Stimulated activated CD4-positive, alpha-beta T cell treated with anti-CD3 and anti-CD28 coated beads, Interleukin-4, amount 100 ng/mL, for 48 hours (primary cell): Measurements from ENCODE around the gene LAMC2.
"Not testable (repeated sequence)": the region's sequence is repeated elsewhere in the genome, so short reads cannot be mapped to it uniquely, and the experiment has no call there.

Experiments
- DNase-seq, 2 donors: peaks; one replicate each; pipeline ENCODE4 v3.0.0-alpha.2; 2020; ENCODE audit warnings: low read depth in 2 of 2

The LAMC2 gene

GRCh38 chr1:183185941-183186490, at the start of gene LAMC2:
Gene LAMC2 (plus strand): TSS chr1:183186264. CDS start chr1:183186353, 89 bp downstream.
- peak in 1 of 2 donors; percentile 15 for DNase-seq

- no peak for DNase-seq
These were observed 48.3 kb upstream of the LAMC2 start for GRCh38 chr1:183137782-183138181.

GRCh38 chr1:183138301-183138700, 47.8 kb upstream of the LAMC2 start:
- DNase-seq, result no peak

- DNase-seq, result no peak
These were observed 46.7 kb upstream of the LAMC2 start for GRCh38 chr1:183139281-183139942.

- DNase-seq, result no peak
These were observed 45.4 kb upstream of the LAMC2 start for GRCh38 chr1:183140633-183141032.

GRCh38 chr1:183142171-183142570, 43.9 kb upstream of the LAMC2 start:
- DNase-seq, result no peak

GRCh38 chr1:183143576-183144315, 42.3 kb upstream of the LAMC2 start:
- no peak for DNase-seq

- DNase-seq, result no peak
These were observed 41.3 kb upstream of the LAMC2 start for GRCh38 chr1:183144752-183145151.

GRCh38 chr1:183147735-183148134, 38.3 kb upstream of the LAMC2 start:
- DNase-seq, result no peak

- DNase-seq, result no peak
These were observed 37.5 kb upstream of the LAMC2 start for GRCh38 chr1:183148599-183148998.

- DNase-seq, result no peak
These were observed 36.8 kb upstream of the LAMC2 start for GRCh38 chr1:183149273-183149672.

- DNase-seq, result not testable (repeated sequence)
These were observed 36.0 kb upstream of the LAMC2 start for GRCh38 chr1:183150032-183150431.

- DNase-seq, result no peak
These were observed 35.6 kb upstream of the LAMC2 start for GRCh38 chr1:183150445-183150844.

- DNase-seq, result no peak
These were observed 33.9 kb upstream of the LAMC2 start for GRCh38 chr1:183152180-183152579.

- no peak for DNase-seq
These were observed 30.1 kb upstream of the LAMC2 start for GRCh38 chr1:183155939-183156338.

GRCh38 chr1:183159960-183160359, 26.1 kb upstream of the LAMC2 start:
- DNase-seq, result no peak

GRCh38 chr1:183161391-183161790, 24.7 kb upstream of the LAMC2 start:
- no peak for DNase-seq

GRCh38 chr1:183163316-183163715, 22.7 kb upstream of the LAMC2 start:
- DNase-seq, result no peak

GRCh38 chr1:183164340-183164739, 21.7 kb upstream of the LAMC2 start:
- DNase-seq, result no peak

- no peak for DNase-seq
These were observed 21.1 kb upstream of the LAMC2 start for GRCh38 chr1:183164963-183165362.

- DNase-seq, result no peak
These were observed 20.6 kb upstream of the LAMC2 start for GRCh38 chr1:183165456-183165855.

- no peak for DNase-seq
These were observed 19.6 kb upstream of the LAMC2 start for GRCh38 chr1:183166454-183166853.

- no peak for DNase-seq
These were observed 18.4 kb upstream of the LAMC2 start for GRCh38 chr1:183167676-183168075.
